ENCODE measurements around the gene FARP1. TPM values are rescaled to one million over a fixed set of nuclear protein-coding genes. Genes with fewer than 3 reads are reported as not detected.

Gene FARP1
- total and polyA plus RNA-seq, 2 of the 8 experiments (the other 6 are each of a cell fraction or from before 2014, with no cell fraction given): 24.7 to 104 TPM

GRCh38 chr13:98451676-98452470, 309.0 kb downstream of the FARP1 start:
- no peak overlapping the region; a peak in 1 of 4 replicates for H3K4me2 ChIP-seq (ENCODE audit: insufficient read depth in 1 of 2, low read depth in 2 of 2, low read length in 2 of 2)
- CTCF ChIA-PET (ENCODE audit: partially characterized antibody): interaction anchor here (1.0 to 3.6 kb wide), 12 partner anchors 9 to 418 kb away, joined by 3 to 27 read pairs (median 8); no protein-coding TSS in a partner anchor
- no peak overlapping the region for H2BK15ac ChIP-seq (ENCODE audit: low read length)
- H2BK120ac ChIP-seq (replicated peaks; ENCODE audit: low read depth, low read length): no peak overlapping the region
- H4K20me1 ChIP-seq (replicated peaks in 1 of 2; ENCODE audit: control insufficient read depth in 1 of 2, insufficient read depth in 2 of 2, low read length in 2 of 2): peaks cover 10 to 16% of the 10 kb centered on the region in 2 experiments
- no peak overlapping the region for H2AFZ ChIP-seq (ENCODE audit: low read length)
- no peak overlapping the region for H2BK20ac ChIP-seq (ENCODE audit: low read length)
- no peak overlapping the region for H3K18ac ChIP-seq (ENCODE audit: extremely low read depth, low read length)
- H3K9me3 ChIP-seq (ENCODE audit: insufficient read depth in 2 of 2, low read depth in 1 of 2, low read length in 1 of 2): no peaks in the 10 kb centered on the region
- no peak overlapping the region for H2BK12ac ChIP-seq (ENCODE audit: low read depth, low read length)
- H4K91ac ChIP-seq (replicated peaks; ENCODE audit: insufficient read length, low read length): no peak overlapping the region
- no peak for TF ChIP-seq EZH2 (IDR thresholded peaks at IDR 0.05; ENCODE audit: low read depth, low read length, severe bottlenecking)
- TF ChIP-seq JUN (IDR thresholded peaks at IDR 0.05; ENCODE audit: low read depth, low read length): no peak
- H2BK5ac ChIP-seq (ENCODE audit: low read depth, low read length): no peak overlapping the region; the same call in 1 of the 2 replicates
- no peak overlapping the region for H2AK5ac ChIP-seq (ENCODE audit: low read depth, low read length)
- no peak for FAIRE-seq
- no peak overlapping the region for H4K8ac ChIP-seq (ENCODE audit: extremely low read depth, insufficient read depth, low read length)
- peaks cover 7 to 15% (median 9%) of the 10 kb centered on the region in 4 experiments for H3K4me1 ChIP-seq (replicated peaks in 1 of 4; ENCODE audit: control insufficient read depth in 3 of 4, insufficient read depth in 4 of 4, low read length in 3 of 4)
- H3K9ac ChIP-seq (replicated peaks in 1 of 4; ENCODE audit: extremely low read depth in 1 of 4, low read depth in 3 of 4, low read length in 3 of 4): no peak overlapping the region
- H3K36me3 ChIP-seq (ENCODE audit: control insufficient read depth in 2 of 4, insufficient read depth in 4 of 4, low read length in 3 of 4): peaks cover 6 to 66% (median 16%) of the 10 kb centered on the region in 4 experiments; a peak in 7 of 8 replicates
- DNase-seq (ENCODE audit: low read depth in 1 of 2, low spot score in 2 of 2): no peak
- H3K79me1 ChIP-seq (ENCODE audit: low read depth, low read length): no peaks in the 10 kb centered on the region; the same call in 1 of the 2 replicates
- POLR2A ChIA-PET (ENCODE audit: partially characterized antibody): interaction anchor here (1.2 to 1.4 kb wide), 2 partner anchors 12 to 16 kb away, joined by 3 to 5 read pairs; no protein-coding TSS in a partner anchor
- no peak overlapping the region for H3K23ac ChIP-seq (ENCODE audit: insufficient read length)
- no peak overlapping the region for H3K56ac ChIP-seq (replicated peaks; ENCODE audit: insufficient read length, low read depth, low read length)
- H3K14ac ChIP-seq (ENCODE audit: insufficient read length): no peak overlapping the region
- 92% methylated on average over 23 of the region's 23 CpGs; no CpG with 5 or more reads in 1 of the 2 experiments for WGBS, 2 experiments (ENCODE audit: extremely low coverage in 1 of 2, insufficient coverage in 1 of 2, insufficient read length in 1 of 2, insufficient replicate concordance in 2 of 2, low coverage in 1 of 2, low lambda C conversion rate in 2 of 2, missing lambda C conversion rate in 1 of 2)
- H4K5ac ChIP-seq (ENCODE audit: insufficient read length, low read depth, low read length): no peak overlapping the region
- H3K79me2 ChIP-seq (ENCODE audit: control insufficient read depth in 1 of 2, insufficient read depth in 2 of 2, low read length in 2 of 2): no peaks in the 10 kb centered on the region
- H3K4ac ChIP-seq (replicated peaks; ENCODE audit: insufficient read length, low read depth, low read length): no peak overlapping the region
- H3K23me2 ChIP-seq (ENCODE audit: low read depth, low read length): no peaks in the 10 kb centered on the region
- no peak overlapping the region for H3K4me3 ChIP-seq (ENCODE audit: extremely low read depth in 1 of 4, insufficient read depth in 2 of 4, low read depth in 3 of 4, low read length in 4 of 4)
- no peak overlapping the region for H3K27ac ChIP-seq (ENCODE audit: low read depth, low read length)
- H3K27me3 ChIP-seq (replicated peaks in 1 of 4; ENCODE audit: control insufficient read depth in 3 of 4, extremely low read depth in 1 of 4, insufficient read depth in 3 of 4, low read length in 3 of 4): no peaks in the 10 kb centered on the region

Measured in H1 (cell line).